ENCODE measurements around the gene MAPK8IP1. TPM values are rescaled to one million over a fixed set of nuclear protein-coding genes. Genes with fewer than 3 reads are reported as not detected.
A peak's percentile ranks its signal among the peaks of the same experiment; 100 is the strongest.

MAPK8IP1 gene
- total and polyA plus RNA-seq, 2 donors (not counting 3 experiments of a cell fraction or from before 2014, with no cell fraction given), result 4.1 to 4.8 TPM

GRCh38 chr11:45860764-45861510 is 24.5 kb upstream of the MAPK8IP1 start:
- FAIRE-seq, result no peak
- Histone ChIP-seq H3K79me2 (ENCODE audit: control insufficient read depth, insufficient read depth, low read length) (no peaks in the 10 kb centered on the region), H3K4me1 (ENCODE audit: control insufficient read depth, extremely low read depth, insufficient read depth, low read length) (peaks cover 28% of the 10 kb centered on the region), H3K9me1 (replicated peaks; ENCODE audit: control insufficient read depth, extremely low read depth, insufficient read depth, low read length) (no peaks in the 10 kb centered on the region), H3K4me2 (ENCODE audit: insufficient read depth, low read length) (no peak overlapping the region), H3K9me3 (replicated peaks; ENCODE audit: control insufficient read depth, insufficient read depth, low read length) (no peaks in the 10 kb centered on the region), H4K20me1 (replicated peaks; ENCODE audit: control insufficient read depth, extremely low read depth, insufficient read depth, low read length) (no peaks in the 10 kb centered on the region), H3K9ac (replicated peaks; ENCODE audit: extremely low read depth, insufficient read depth, low read length) (no peak overlapping the region), H3K27me3 (ENCODE audit: control insufficient read depth in 2 of 2, insufficient read depth in 2 of 2, low read length in 2 of 2) (no peaks in the 10 kb centered on the region), H3K36me3 (ENCODE audit: control insufficient read depth in 2 of 2, extremely low read depth in 1 of 2, insufficient read depth in 2 of 2, low read length in 2 of 2) (peaks cover 0 to 17% of the 10 kb centered on the region in 2 experiments), H3K27ac (ENCODE audit: insufficient read depth, low read depth, low read length) (no peak overlapping the region), H2AFZ (ENCODE audit: low read depth, low read length) (no peak overlapping the region), H3K4me3 (replicated peaks in 1 of 3; ENCODE audit: insufficient read depth in 1 of 3, low read depth in 1 of 3, low read length in 3 of 3) (no peak overlapping the region)
- intact Hi-C loops (cut with micrococcal nuclease), result no loop called here
- no TSS peak for BruUV-seq (replicated peaks)
- no peak for DNase-seq (ENCODE audit: low read depth, low spot score)
- CTCF ChIA-PET, result interaction anchor here (1.3 to 1.7 kb wide), 3 partner anchors 10 to 12 kb away, joined by 3 to 5 read pairs (median 5); no protein-coding TSS in a partner anchor
- dilution Hi-C loops (cut with MboI; ENCODE audit: extremely low pct_ligation_motif_present, low sequenced_read_pairs), result no loop called here
- TF ChIP-seq GATA2 (IDR thresholded peaks at IDR 0.05; ENCODE audit: insufficient read depth, insufficient read length, low read depth, low read length) (no peak), CTCF (IDR thresholded peaks at IDR 0.05; ENCODE audit: extremely low read depth in 1 of 2, insufficient read depth in 1 of 2, low read depth in 1 of 2, low read length in 2 of 2) (no peak)
- POLR2A ChIA-PET, result interaction anchor here (0.6 to 1.1 kb wide), 2 partner anchors 14 to 20 kb away, joined by 3 to 4 read pairs; no protein-coding TSS in a partner anchor

GRCh38 chr11:45864041-45864440 is 21.4 kb upstream of the MAPK8IP1 start:
- no TSS peak for BruUV-seq (replicated peaks)
- POLR2A ChIA-PET, result no interaction called here
- dilution Hi-C loops (cut with MboI; ENCODE audit: extremely low pct_ligation_motif_present, low sequenced_read_pairs), result no loop called here
- H3K27ac ChIP-seq (ENCODE audit: insufficient read depth, low read depth, low read length), result no peak overlapping the region
- no peaks in the 10 kb centered on the region for H3K9me3 ChIP-seq (replicated peaks; ENCODE audit: control insufficient read depth, insufficient read depth, low read length)
- peaks cover 8% of the 10 kb centered on the region for H3K4me1 ChIP-seq (ENCODE audit: control insufficient read depth, extremely low read depth, insufficient read depth, low read length)
- no peaks in the 10 kb centered on the region for H3K27me3 ChIP-seq (ENCODE audit: control insufficient read depth in 2 of 2, insufficient read depth in 2 of 2, low read length in 2 of 2)
- H3K4me3 ChIP-seq (replicated peaks in 1 of 3; ENCODE audit: insufficient read depth in 1 of 3, low read depth in 1 of 3, low read length in 3 of 3), result no peak overlapping the region
- no peak for FAIRE-seq
- no peaks in the 10 kb centered on the region for H4K20me1 ChIP-seq (replicated peaks; ENCODE audit: control insufficient read depth, extremely low read depth, insufficient read depth, low read length)
- CTCF ChIA-PET, result no interaction called here
- no peaks in the 10 kb centered on the region for H3K79me2 ChIP-seq (ENCODE audit: control insufficient read depth, insufficient read depth, low read length)
- no peak for TF ChIP-seq MYC (IDR thresholded peaks at IDR 0.05; ENCODE audit: low read depth, low read length)
- TF ChIP-seq POLR2A (IDR thresholded peaks at IDR 0.05; ENCODE audit: low read depth, low read length), result no peak
- TF ChIP-seq GATA2 (IDR thresholded peaks at IDR 0.05; ENCODE audit: insufficient read depth, insufficient read length, low read depth, low read length), result no peak
- no peak for TF ChIP-seq JUN (IDR thresholded peaks at IDR 0.05; ENCODE audit: borderline replicate concordance, insufficient read depth, insufficient read length, low read depth)
- no peak for TF ChIP-seq EZH2 (IDR thresholded peaks at IDR 0.05; ENCODE audit: borderline replicate concordance, low read depth, low read length, severe bottlenecking)
- TF ChIP-seq POLR2AphosphoS5 (IDR thresholded peaks at IDR 0.05; ENCODE audit: insufficient read depth, low read depth, low read length), result no peak
- TF ChIP-seq FOS (IDR thresholded peaks at IDR 0.05; ENCODE audit: borderline replicate concordance, insufficient read depth, low read length), result no peak
- TF ChIP-seq CTCF (IDR thresholded peaks at IDR 0.05; ENCODE audit: extremely low read depth in 1 of 2, insufficient read depth in 1 of 2, low read depth in 1 of 2, low read length in 2 of 2), result no peak
- TF ChIP-seq MAX (IDR thresholded peaks at IDR 0.05; ENCODE audit: insufficient read depth, insufficient read length), result no peak
- peak; percentile 56 for DNase-seq (ENCODE audit: low read depth, low spot score)
- intact Hi-C loops (cut with micrococcal nuclease), result no loop called here
- H3K9ac ChIP-seq (replicated peaks; ENCODE audit: extremely low read depth, insufficient read depth, low read length), result no peak overlapping the region
- no peaks in the 10 kb centered on the region for H3K9me1 ChIP-seq (replicated peaks; ENCODE audit: control insufficient read depth, extremely low read depth, insufficient read depth, low read length)
- no peak overlapping the region for H3K4me2 ChIP-seq (ENCODE audit: insufficient read depth, low read length)
- no peak overlapping the region for H2AFZ ChIP-seq (ENCODE audit: low read depth, low read length)
- peaks cover 0 to 29% of the 10 kb centered on the region in 2 experiments for H3K36me3 ChIP-seq (ENCODE audit: control insufficient read depth in 2 of 2, extremely low read depth in 1 of 2, insufficient read depth in 2 of 2, low read length in 2 of 2)
